ENCODE measurements around the gene MYDGF. TPM values are rescaled to one million over a fixed set of nuclear protein-coding genes. Genes with fewer than 3 reads are reported as not detected.
"Not testable (repeated sequence)": the region's sequence is repeated elsewhere in the genome, so short reads cannot be mapped to it uniquely, and the experiment has no call there.

The MYDGF gene
- polyA plus RNA-seq, 3 donors, result 64.0 to 72.1 (median 71.4) TPM

DNA sequence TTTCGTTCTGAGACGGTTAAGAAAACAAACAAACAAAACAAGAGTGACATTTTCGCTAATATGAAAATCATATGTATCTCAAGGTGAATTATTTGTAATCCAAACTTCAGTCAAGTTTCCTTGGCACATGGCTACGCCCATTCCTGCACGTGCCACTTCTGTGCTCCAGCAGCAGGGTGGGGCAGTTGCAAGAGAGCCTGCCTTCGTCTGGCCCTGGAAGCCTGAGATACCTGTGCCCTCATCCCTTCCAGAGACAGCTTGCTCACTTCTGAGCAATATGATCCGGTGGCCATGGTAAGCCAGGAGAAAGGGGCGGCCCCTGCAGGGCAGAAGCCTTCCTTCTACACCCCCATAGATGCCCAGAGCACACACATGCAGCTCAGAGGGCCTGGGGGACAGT is 31.4 kb upstream of the MYDGF start:
- no peak for DNase-seq (ENCODE audit: low read depth in 3 of 3, low spot score in 2 of 3)

DNA sequence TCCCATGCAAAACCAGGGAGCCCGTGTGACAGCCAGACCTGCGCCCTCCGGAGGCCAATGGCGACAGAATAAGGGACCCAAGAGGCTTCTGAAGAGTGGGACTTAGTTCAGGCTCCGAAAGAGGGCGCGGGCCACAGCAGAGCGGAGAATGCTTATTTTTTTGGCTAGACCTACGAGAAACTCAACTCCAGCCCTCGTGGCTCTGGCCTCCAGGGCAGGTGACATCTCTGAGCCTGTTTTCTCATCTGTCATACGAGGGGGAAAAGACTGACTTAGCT is 30.5 kb upstream of the MYDGF start:
- no peak for DNase-seq (ENCODE audit: low read depth in 3 of 3, low spot score in 2 of 3)

DNA sequence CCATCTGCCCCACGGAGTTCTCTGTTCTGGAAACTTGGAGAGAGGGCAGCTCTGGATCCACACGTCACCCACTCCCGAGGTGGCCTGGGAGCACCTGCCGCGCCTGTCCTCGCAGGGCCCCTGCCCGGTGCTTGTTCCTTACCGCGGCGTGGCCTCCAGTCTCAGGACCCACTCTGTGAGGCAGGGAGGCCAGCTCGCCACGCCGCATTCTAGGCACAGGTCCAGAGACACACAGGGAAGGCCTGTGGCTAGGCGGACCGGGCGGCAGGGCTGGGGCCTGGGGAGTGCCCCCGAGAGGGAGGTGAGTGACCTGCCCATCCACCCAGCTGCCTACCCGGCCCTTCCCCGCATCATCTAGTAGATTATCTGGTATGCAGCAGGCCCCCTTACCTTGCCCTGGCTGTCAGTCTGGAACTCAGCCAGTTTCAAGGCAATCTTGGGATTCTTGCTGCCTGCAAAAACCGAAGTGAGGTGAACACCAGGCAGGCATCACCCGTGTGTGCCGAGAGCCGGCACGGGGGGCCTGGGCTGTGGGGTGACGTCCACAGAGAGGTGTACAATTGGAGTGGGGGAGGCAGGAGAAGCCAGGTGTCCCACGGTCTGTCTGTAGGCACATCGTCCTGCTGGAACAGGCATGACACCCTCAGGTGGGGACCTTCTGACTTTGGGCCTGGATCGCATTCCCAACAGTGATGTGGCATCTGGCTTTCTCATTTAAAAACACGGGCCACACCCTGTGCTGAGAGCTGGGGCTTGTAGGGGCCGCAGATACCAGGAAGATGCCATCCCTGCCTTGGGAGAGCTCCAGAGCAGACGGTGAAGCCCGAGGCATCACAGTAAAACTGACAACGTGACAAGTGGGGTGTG is 29.9 kb upstream of the MYDGF start:
- DNase-seq (ENCODE audit: low read depth in 3 of 3, low spot score in 2 of 3), result no peak

DNA sequence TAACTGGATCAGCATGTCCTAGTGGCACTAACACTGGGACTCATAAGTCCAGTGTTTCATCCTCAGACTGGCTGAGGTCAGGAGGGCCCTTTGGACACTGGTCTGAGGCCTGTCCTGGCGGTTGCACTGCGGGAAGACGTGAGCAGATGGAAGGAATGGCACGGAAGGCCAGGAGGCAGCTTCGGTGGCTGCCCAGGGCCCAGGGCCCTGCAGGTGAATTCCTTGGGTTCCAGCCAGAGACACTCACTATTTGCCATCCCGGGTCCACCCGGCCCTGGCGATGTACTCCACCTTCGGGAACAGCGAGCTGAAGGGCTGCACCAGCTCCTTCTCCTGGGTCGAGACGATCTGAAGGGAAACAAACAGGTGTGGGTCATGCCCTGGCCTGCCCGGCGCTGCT is 27.2 kb upstream of the MYDGF start:
- DNase-seq (ENCODE audit: low read depth in 3 of 3, low spot score in 2 of 3), result no peak

DNA sequence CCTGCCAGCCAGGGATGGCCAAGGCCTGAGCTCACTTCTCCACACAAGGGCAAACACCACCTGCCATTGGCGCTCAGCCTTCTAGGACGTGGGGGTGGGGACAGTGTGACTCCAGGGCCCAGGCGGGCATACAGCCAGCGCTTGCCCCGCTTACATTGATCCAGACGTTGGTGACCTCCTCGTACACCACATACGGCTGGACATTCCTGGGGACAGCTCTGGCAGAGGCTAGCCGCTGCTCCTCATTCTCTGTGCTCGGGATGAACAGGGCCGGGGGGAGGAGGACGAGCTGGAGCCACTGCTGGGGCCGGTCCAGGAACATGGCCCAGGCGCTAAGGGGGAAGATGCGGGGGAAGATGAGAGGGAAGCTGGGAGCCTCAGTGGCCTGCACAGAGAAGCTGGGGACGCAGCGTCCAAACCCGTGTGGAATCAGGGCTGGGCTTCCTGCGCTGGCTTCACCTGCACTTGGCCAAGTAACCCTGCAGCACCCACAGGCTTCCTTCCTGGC is 25.1 kb upstream of the MYDGF start:
- DNase-seq (ENCODE audit: low read depth in 3 of 3, low spot score in 2 of 3), result no peak

DNA sequence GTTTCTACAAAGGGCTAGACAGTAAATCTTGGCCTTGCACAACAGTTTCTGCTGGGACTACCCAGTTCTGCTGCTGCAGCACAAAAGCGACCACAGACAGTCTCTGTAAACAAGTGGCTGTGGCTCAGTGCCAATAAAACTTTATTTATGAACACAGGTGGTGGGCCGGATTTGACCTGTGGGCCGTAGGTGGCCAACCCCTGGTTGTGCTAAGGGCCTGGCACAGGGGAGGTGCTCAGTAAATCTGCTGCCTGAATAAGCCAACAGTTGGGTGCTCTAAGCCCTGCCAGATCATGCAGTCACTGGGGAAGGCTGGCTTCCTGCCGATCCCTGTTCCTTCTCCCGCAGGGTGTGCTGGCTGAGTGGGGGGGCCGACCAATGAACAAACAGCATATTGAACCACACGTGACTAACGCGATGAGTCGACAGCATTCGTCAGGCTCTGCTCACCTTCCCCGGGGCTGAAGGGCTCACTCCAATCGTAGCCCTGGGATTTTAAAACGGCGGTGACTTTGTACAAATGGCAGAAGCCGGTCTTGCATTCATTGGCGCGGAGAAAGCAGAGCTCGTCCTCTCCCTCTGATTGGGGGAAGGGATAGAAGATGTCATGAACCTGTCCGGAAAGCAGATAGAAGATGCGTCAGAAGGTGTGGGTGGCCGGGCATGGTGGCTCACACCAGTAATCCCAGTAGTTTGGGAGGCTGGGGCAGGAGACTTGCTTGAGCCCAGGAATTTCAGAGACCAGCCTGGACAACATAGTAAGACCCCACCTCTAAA is 24.3 kb upstream of the MYDGF start:
- DNase-seq (ENCODE audit: low read depth in 3 of 3, low spot score in 2 of 3), result no peak

DNA sequence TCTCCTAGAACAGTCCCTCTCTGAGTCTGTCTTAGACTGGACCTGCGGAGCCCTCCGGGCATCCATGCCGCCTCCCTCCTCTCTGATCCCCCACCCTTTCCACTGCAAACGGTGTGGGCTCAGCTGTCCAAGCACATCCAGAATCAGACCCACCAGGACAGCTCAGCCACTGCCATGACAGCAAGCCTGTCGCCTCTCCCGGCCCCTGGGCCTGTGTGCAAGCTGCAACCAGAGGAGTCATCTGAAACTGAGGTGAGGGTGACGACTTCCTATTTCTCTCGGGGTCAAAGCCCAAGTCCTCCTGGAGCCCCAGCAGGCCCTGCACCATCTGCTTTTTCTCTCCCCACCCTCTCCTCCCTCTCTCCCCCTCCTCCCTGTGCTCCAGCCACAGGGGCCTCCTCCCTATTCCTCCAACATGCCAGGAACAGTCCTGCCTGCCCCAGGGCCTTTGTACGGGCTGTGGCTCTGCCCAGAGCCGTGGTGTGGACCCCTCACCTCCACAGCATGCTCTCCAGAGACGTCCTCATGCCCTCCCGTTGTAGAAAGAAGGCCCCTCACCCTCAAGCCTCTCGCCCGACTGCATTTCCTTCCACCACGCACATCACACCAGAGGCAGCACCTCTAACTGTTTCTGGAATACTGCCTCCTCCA is 23.5 kb upstream of the MYDGF start:
- no peak for DNase-seq (ENCODE audit: low read depth in 3 of 3, low spot score in 2 of 3)

DNA sequence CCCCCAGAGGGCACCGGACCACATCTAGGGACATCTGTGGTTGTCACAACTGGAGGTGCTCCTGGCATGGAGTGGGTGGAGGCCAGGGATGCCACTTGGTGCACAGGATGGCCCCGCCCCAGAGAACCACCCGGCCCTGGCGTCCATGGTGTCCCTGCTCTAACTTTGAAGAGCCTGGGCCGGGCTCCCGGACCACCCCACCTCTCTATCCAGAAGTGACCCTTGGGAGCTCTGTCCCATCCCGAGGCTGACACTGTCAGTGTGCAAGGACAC is 22.9 kb upstream of the MYDGF start:
- no peak for DNase-seq (ENCODE audit: low read depth in 3 of 3, low spot score in 2 of 3)

DNA sequence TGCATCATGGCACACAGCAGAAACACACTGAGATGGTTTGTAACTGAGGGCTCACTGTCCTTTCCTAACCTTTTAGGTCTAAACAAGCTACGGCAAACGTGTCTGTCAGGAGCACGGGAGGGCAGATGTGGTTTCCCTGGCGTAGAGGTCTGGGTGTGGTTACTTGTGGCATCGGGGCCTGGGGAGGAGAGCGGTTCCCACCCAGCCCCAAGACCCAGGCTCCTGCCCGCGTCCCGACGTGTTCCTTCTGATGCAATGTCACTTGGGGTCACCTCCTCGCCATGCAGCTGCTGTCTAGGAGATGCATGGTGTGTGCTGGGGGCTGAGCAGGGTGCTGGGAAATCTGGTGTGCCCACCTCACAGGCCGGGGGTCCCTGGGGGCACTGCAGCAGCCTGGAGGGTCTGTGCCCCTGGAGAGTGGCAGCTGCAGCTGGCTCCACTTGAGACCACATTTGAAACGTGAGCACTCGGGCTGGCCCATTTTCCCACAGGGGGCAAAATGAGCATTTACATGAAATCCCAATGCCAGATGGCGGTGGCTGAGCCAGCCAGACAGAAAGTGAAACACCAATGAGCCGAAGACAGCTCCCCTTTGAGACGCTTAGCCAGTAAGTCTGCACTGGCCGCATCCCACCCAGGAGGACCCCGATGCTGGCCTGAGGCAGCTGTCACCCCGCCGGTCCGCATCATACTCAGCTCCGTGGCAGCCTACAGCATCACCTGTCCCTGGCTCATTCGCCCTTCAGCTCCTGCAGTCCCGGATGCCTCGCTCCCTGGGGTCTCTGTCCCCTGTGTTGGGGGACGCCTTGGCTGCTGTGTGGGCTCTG is 22.3 kb upstream of the MYDGF start:
- no peak for DNase-seq (ENCODE audit: low read depth in 3 of 3, low spot score in 2 of 3)

DNA sequence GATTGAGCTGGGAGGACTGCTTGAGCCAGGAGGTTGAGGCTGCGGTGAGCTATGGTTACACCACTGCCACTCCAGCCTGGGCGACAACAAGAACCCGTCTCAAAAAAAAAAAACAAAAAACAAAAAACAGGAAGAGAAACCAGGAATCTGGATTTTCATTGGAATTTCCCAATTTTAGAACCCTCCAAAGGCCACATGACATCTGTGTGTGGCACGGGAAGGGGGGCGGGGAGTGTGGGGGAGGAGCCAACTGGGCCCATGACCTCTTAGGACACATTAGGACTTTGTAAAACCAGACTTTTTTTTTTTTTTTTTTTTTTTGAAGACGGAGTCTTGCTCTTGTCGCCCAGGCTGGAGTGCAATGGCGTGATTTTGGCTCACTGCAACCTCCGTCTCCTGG is 21.2 kb upstream of the MYDGF start:
- no peak for DNase-seq (ENCODE audit: low read depth in 3 of 3, low spot score in 2 of 3)

DNA sequence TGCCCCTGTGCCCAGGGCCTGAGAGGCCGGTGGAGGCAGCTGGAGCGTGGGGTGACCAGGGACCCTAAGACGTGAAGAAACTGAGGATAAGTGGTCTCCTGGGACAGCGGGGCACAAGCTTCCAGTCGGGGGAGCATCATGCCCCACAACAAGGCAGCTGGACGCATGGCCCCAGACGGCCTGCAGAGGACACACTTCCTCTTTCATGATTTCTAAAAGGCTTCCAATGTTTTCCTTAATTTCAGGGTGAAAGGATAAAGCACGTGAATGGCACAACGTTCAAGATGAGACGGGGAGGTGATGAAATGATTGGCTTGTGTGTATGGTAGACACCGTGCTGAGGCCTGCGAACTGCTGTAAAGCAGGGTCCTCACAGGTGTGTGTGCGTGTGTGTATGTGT is 20.2 kb upstream of the MYDGF start:
- DNase-seq (ENCODE audit: low read depth in 3 of 3, low spot score in 2 of 3), result no peak

DNA sequence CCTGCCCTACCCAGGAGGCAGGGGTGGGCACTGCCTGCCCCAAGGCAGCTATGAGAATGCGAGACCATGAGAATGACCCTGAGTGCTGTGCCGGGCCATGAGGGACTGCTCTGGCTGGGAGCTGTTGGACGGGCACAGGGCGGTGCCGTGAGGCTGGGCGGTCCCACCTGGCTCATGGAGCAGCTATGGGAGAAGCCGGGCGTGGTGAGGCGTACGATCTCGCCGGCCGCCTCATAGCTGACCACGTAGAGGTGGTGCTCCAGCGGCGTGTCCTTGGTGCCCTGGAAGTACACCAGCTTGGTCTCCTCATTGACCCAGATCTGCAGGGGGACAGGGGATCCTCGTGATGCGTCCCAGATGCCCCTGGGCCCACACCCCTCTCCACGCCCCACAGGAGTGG is 19.3 kb upstream of the MYDGF start:
- no peak for DNase-seq (ENCODE audit: low read depth in 3 of 3, low spot score in 2 of 3)

DNA sequence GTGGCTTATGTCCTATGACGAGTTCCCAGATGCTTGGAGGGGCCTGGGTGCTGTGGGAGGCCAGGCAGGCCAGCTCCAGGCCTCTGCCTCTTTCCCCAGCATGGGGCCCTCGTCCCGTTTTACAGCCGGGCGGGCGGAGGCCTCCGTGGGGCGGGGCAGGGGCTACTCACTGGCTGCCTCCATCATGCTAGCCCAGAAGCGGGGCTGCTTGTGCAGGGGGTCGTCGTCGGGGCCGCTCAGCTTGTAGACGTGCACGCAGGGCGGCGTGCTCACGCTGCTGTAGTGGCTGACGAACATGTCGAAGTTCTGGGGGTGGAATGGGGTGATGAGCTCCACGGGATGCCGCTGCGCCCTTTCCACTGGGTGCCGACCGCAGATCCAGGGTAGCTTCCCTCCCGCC is 18.4 kb upstream of the MYDGF start:
- DNase-seq (ENCODE audit: low read depth in 3 of 3, low spot score in 2 of 3), result no peak

DNA sequence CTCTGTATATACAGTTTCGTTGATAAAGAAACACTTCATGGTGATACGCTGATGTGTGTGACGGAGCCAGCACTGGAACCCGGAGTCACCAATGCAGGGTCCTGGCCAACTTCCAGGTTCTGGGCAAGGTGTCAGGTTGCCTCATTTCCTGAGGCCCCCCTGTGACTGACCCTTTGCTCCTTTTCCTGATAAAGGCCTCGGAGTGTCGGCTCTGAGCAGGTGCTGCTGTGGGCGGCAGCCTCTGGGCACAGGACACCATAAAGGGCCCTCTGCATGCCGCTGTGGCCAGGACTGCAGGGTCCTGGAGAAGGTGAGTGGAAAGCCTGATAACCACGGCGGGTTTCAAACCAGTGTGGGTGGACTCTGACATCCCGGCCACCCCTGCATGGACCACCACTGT is 17.3 kb upstream of the MYDGF start:
- no peak for DNase-seq (ENCODE audit: low read depth in 3 of 3, low spot score in 2 of 3)

DNA sequence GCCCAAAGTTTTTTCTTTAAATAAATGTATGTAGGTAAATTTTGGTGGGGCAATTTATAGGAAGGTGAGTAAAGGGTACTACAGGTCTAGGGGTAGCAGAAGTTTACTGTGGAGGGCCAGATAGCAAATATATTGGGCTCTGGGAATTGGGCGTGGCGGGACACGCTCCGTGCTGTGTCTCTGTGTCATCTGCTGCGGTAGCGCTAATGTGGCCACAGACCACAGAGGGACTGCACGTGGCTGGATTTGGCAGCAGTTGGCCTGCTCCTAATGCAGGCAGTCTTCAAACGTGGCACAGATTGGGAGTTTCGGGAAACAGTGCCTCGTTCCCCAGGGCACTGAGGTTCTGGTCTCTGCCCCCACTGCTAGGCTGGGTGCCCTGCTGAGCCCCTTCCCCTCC is 16.6 kb upstream of the MYDGF start:
- DNase-seq (ENCODE audit: low read depth in 3 of 3, low spot score in 2 of 3), result no peak

DNA sequence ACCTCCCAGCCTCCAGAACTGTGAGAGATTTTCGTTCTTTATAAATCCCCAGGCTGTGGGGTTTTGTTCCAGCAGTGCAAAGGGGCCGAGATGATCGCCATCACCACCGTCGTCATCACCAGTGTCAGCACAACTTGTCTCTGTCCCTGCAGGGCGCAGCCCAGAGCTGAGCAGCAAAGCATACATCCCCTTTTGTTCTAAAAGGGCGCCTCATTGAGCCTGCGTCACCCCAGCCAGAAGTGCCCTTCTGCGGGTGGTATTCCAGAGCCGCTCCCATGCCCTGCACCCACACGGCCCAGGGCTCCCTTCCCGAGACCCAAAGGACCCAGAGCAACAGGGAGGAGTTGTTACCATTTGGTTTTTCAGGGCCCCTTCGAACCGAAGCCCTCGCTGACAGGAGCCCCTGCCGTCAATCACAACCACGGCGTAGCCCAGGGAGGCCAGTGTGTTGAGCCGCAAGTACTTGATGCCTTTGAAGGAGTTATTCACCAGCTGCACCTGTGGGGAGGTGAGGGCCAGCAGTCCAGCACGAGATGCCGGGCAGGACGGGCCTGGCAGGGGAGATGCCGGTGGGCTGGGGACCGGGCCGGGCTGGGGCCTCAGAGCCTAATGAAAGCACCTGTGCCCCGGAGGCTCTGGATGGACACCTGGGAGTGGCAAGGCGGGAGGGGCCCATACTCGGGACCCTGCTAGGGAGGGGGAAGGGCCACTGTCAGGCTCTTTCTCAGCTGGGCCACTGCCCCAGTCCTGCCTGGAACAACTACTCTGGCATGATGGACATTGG is 14.4 kb upstream of the MYDGF start:
- DNase-seq (ENCODE audit: low read depth in 3 of 3, low spot score in 2 of 3), result no peak

DNA sequence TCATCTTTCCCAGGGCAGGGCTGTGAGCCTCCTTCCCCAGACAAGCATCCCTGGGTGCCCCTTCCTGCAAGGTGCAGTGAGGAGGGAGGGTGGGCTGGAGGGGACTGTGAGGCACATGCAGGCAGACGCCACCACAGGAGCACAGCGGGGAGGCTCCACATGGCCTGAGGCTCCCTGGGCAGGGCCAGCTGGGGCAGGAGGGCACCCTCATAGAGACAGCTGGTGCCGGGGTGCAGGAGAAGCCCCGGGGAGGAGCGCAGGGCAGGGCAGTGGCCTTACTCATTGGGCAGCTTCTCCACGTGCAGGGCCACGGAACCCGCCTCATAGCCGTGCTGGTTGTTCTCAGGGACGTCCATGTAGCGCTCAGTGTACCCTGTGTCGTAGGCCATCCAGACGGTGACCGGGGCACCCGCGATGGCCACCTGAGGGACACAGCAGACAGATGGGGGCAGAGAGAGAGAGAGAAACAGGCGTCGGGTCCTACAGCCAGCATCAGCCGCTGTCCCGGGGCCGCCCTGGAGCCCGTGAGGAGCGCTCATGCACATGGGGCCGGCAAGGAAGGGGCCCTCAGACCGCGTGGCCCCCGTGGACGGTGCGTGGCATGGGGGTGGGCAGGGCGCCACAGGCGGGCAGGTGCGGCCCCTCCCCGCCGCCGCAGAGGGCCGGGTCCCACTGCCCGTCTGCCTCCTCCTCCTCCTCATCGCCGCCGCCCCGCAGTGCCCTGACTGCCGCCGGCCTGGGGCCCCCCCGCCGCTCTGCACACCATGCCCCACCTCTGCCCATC is 12.5 kb upstream of the MYDGF start:
- no peak for DNase-seq (ENCODE audit: low read depth in 3 of 3, low spot score in 2 of 3)

DNA sequence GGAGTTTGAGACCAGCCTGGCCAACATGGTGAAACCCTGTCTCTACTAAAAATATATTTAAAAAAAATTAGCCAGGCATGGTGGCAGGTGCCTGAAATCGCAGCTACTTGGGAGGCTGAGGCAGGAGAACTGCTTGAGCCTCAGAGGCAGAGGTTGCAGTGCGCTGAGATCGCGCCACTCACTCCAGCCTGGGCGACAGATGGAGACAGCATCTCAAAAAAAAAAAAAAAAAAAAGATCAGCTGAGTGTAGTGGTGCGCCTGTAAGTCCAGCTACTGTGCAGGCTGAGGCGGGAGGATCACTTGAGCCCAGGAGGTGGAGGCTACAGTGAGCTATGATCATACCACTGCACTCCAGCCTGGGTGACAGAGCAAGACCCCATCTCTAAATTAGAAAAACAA is 9.9 kb upstream of the MYDGF start:
- DNase-seq (ENCODE audit: low read depth in 3 of 3, low spot score in 2 of 3), result not testable (repeated sequence)

Data from right renal cortex interstitium (tissue), 3 donors.